Body of pancreas (tissue), 4 donors: ENCODE results near the gene MYO1B. TPM values are rescaled to one million over a fixed set of nuclear protein-coding genes. Genes with fewer than 3 reads are reported as not detected.

ENCODE experiments used
- ATAC-seq: fragments of 150-250 bp; one replicate; pipeline ENCODE4 v1.9.1; 2016
- DNase-seq, 4 donors: peaks; one replicate each; pipeline ENCODE4 v3.0.0-alpha.2; 2019
- H3K27ac ChIP-seq, 4 donors: fragments of 200-600 bp; sonication (generic); 1 replicate in 3 of 4; 2 replicates in 1 of 4; pipeline versions ENCODE4 v1.5.1 to v1.6.1; 2016 to 2019; ENCODE audit warnings: mild to moderate bottlenecking in 1 of 4, mixed read lengths in 1 of 4, moderate library complexity in 1 of 4
- H3K27me3 ChIP-seq, 2 donors: fragments of 200-600 bp; sonication (generic); one replicate each; pipeline ENCODE4 v1.6.0; 2016; ENCODE audit warnings: mild to moderate bottlenecking in 1 of 2
- H3K36me3 ChIP-seq, 2 donors: fragments of 200-600 bp; sonication (generic); replicated peaks in 1 of 2; 2 replicates each; pipeline ENCODE4 v1.5.1; 2016; ENCODE audit warnings: low read depth in 2 of 2; ENCODE audit not compliant: insufficient read depth in 1 of 2
- H3K4me1 ChIP-seq: fragments of 200-600 bp; sonication (generic); one replicate; pipeline ENCODE4 v1.6.0; 2016
- H3K4me3 ChIP-seq, 2 donors: fragments of 200-600 bp; sonication (generic); 1 replicate in 1 of 2; 2 replicates in 1 of 2; pipeline ENCODE4 v1.5.1; 2016 to 2019
- H3K9me3 ChIP-seq, 3 donors: fragments of 200-600 bp; sonication (generic); 1 replicate in 2 of 3; 2 replicates in 1 of 3; pipeline ENCODE4 v1.5.1; 2016
- POLR2A ChIP-seq, 3 donors: fragments of 450-650 bp; IDR thresholded peaks; one replicate each; pipeline ENCODE4 v1.6.1; 2016; ENCODE audit warnings: antibody characterized with exemption in 3 of 3, mild to moderate bottlenecking in 2 of 3
- WGBS, 2 donors: methylation state at CpG; one replicate each; pipeline ENCODE4 v1.1.5; 2017; 5-methylcytosine and 5-hydroxymethylcytosine counted together
- intact Hi-C: fragments of 100-400 bp; cut with DNase I; formaldehyde crosslinking; loops from one replicate; pipeline ENCODE4 v1.15.1; 2023
- total RNA-seq, 2 donors: library from RNA; depleted of rRNA; stranded (reverse); fragments of >200 nt; gene quantifications; one replicate each; pipeline ENCODE4 v1.1.0, GENCODE V29; 2016
- TF ChIP-seq, protein P1 (sequence below), 7 experiments: fragments of 450-650 bp in 4 of 7; fragments of 200-600 bp in 3 of 7; sonication (generic) in 3 of 7; IDR thresholded peaks; one replicate each; pipeline ENCODE4 v1.5.1; 2016 to 2019; ENCODE audit warnings: antibody characterized with exemption in 7 of 7

Gene MYO1B
- total RNA-seq, 2 donors from 2014 or later = 68.0 to 77.8 TPM

DNA sequence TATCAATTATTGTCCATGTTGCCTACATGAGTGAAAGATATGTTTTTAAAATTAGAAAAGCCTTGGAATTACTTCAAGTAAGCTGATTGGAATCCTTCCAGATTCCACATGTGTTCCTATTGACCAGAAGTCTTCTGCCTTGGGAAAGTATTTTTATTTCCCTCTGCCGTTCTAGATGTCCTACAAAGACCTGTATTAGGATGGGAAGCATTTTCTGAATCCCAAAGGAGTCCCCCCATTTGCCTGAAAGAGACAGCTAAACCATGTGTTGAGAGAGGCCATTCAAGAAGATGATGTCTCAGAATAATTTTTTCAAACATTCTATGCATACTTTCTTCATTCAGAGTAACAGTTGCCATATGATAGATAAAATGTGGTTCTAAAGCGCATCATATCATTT lies 19.0 kb upstream of the MYO1B start:
- peaks cover 25% of the 10 kb centered on the region for H3K4me1 ChIP-seq
- 18 to 46% methylated on average over 2 of the region's 2 CpGs for WGBS, 2 donors
- H3K27me3 ChIP-seq = no peaks in the 10 kb centered on the region
- no peak overlapping the region for H3K27ac ChIP-seq
- no peak overlapping the region for H3K4me3 ChIP-seq
- no peaks in the 10 kb centered on the region for H3K36me3 ChIP-seq
- TF ChIP-seq POLR2A (IDR thresholded peaks at IDR 0.05) = no peak
- TF ChIP-seq, protein P1, sequence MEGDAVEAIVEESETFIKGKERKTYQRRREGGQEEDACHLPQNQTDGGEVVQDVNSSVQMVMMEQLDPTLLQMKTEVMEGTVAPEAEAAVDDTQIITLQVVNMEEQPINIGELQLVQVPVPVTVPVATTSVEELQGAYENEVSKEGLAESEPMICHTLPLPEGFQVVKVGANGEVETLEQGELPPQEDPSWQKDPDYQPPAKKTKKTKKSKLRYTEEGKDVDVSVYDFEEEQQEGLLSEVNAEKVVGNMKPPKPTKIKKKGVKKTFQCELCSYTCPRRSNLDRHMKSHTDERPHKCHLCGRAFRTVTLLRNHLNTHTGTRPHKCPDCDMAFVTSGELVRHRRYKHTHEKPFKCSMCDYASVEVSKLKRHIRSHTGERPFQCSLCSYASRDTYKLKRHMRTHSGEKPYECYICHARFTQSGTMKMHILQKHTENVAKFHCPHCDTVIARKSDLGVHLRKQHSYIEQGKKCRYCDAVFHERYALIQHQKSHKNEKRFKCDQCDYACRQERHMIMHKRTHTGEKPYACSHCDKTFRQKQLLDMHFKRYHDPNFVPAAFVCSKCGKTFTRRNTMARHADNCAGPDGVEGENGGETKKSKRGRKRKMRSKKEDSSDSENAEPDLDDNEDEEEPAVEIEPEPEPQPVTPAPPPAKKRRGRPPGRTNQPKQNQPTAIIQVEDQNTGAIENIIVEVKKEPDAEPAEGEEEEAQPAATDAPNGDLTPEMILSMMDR (IDR thresholded peaks at IDR 0.05) = no peak
- intact Hi-C loops = loop anchor here (10.0 kb wide), 1 partner anchor 51 kb away; no protein-coding TSS in a partner anchor
- no peaks in the 10 kb centered on the region for H3K9me3 ChIP-seq
- DNase-seq = no peak
- no peak for ATAC-seq

DNA sequence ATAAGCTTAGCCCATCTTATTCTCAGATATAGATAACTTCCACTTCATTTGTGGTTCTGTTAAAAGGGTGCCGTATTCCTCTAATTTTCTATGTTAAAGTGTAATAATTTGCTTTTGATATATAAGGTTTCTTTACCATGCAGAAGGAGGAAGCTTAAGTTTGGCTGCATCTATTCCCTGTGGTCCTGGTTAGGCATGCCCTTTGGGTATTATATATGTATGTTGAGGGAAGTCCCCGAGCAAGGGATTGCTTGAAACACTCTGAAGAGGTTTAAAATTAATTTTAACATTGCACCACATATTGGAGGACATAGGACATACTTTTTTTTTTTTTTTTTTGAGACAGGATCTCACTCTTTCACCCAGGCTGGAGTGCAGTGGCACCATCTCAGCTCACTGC lies 16.9 kb upstream of the MYO1B start:
- Histone ChIP-seq H3K9me3 (no peaks in the 10 kb centered on the region), H3K27me3 (no peaks in the 10 kb centered on the region), H3K4me3 (no peak overlapping the region), H3K36me3 (no peaks in the 10 kb centered on the region), H3K4me1 (peaks cover 29% of the 10 kb centered on the region), H3K27ac (no peak overlapping the region)
- ATAC-seq = no peak
- intact Hi-C loops = loop anchor here (10.0 kb wide), 1 partner anchor 54 kb away; no protein-coding TSS in a partner anchor
- DNase-seq = no peak
- WGBS, 2 donors = 94 to 100% methylated on average over 2 of the region's 2 CpGs
- no peak for TF ChIP-seq POLR2A (IDR thresholded peaks at IDR 0.05)
- TF ChIP-seq, protein P1 (IDR thresholded peaks at IDR 0.05) = no peak

DNA sequence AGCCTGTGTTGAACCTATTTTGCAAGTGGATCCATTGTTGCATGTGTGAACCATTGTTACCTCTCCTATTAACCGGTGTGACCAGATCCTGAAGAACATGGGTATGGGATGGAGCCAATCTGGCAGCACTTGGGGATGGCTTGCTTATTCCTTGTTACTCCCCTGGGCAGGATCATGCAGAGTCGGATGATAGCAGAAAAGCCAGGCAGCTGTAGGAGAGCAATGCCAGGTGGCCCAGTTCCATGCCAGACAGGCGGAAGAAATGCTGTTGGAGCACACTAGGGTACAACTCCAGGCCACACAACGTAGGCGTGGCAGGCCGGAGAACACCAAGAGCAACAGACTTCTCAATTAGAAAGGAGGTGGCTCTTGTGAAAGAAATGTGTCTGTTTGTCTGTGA lies 16.3 kb upstream of the MYO1B start:
- peaks cover 29% of the 10 kb centered on the region for H3K4me1 ChIP-seq
- intact Hi-C loops = loop anchor here (10.0 kb wide), 1 partner anchor 54 kb away; no protein-coding TSS in a partner anchor
- WGBS, 2 donors = 29 to 33% methylated on average over 6 of the region's 6 CpGs
- ATAC-seq (peak; percentile 64), DNase-seq (peak; percentile 43 to 78 (median 64))
- H3K27ac ChIP-seq = no peak overlapping the region
- no peak overlapping the region for H3K4me3 ChIP-seq
- TF ChIP-seq POLR2A (IDR thresholded peaks at IDR 0.05) = no peak
- TF ChIP-seq, protein P1 (IDR thresholded peaks at IDR 0.05) = no peak
- no peaks in the 10 kb centered on the region for H3K27me3 ChIP-seq
- H3K36me3 ChIP-seq = no peaks in the 10 kb centered on the region
- no peaks in the 10 kb centered on the region for H3K9me3 ChIP-seq

DNA sequence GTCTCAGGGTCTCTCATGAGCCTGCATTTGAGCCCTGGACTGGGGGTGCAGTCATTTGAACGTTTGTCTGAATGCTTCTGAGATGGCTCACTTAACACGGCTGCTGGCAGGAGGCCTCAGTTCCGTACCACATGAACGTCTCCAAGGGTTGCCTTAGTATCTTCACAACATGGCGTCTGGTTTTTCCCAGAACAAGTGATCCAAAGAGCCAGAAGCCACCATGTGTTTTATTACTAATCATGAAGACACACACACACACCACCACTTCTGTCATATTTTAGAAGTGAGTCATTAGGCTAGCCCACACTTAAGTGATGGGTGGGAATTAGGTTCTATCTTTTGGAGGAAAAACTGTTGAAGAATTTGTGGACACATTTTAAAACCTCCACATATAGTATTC lies 15.0 kb upstream of the MYO1B start:
- no peak overlapping the region for H3K27ac ChIP-seq
- no peaks in the 10 kb centered on the region for H3K36me3 ChIP-seq
- no peaks in the 10 kb centered on the region for H3K9me3 ChIP-seq
- intact Hi-C loops = loop anchor here (5.0 kb wide), 1 partner anchor 272 kb away; no protein-coding TSS in a partner anchor
- no peak for ATAC-seq
- peaks cover 26% of the 10 kb centered on the region for H3K4me1 ChIP-seq
- no peak overlapping the region for H3K4me3 ChIP-seq
- no peak for DNase-seq
- TF ChIP-seq, protein P1 (IDR thresholded peaks at IDR 0.05) = no peak
- TF ChIP-seq POLR2A (IDR thresholded peaks at IDR 0.05) = no peak
- WGBS, 2 donors = 77 to 86% methylated on average over 5 of the region's 5 CpGs
- H3K27me3 ChIP-seq = no peaks in the 10 kb centered on the region

DNA sequence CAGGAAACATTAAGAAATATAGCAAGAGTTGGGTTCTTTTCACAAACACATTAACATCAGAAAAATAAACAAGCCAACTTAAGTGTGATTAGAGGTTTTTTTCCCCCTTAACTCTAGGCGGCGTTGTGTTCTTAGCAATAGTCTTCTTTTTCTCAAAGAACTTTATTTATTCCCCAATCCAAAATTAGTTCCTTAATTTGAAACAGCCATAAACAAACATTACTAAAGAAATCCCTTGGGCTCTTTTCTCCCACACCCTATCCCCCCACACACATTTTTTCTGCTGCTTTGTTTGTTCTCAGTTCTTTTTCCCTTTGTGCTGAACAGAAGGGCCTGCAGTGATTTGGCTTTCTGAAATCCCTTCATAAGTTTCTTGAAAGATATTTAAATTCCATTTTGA lies 13.2 kb upstream of the MYO1B start:
- no peaks in the 10 kb centered on the region for H3K9me3 ChIP-seq
- H3K27me3 ChIP-seq = no peaks in the 10 kb centered on the region
- WGBS, 2 donors = 38 to 48% methylated on average over 2 of the region's 2 CpGs
- H3K27ac ChIP-seq = peak overlapping the region in 1 of 4 donors; percentile 16
- no peak for TF ChIP-seq POLR2A (IDR thresholded peaks at IDR 0.05)
- TF ChIP-seq, protein P1 (IDR thresholded peaks at IDR 0.05) = peak in 4 of 7 experiments; percentile 32 to 56 (median 42)
- H3K36me3 ChIP-seq = no peaks in the 10 kb centered on the region
- peaks cover 12% of the 10 kb centered on the region for H3K4me1 ChIP-seq
- intact Hi-C loops = loop anchor here (5.0 kb wide), 1 partner anchor 270 kb away; no protein-coding TSS in a partner anchor
- no peak overlapping the region for H3K4me3 ChIP-seq
- no peak for DNase-seq
- no peak for ATAC-seq
